Activated CD8-positive, alpha-beta T cell treated with anti-CD3 and anti-CD28 coated beads for 36 hours (primary cell): Measurements from ENCODE around the gene VGLL1. TPM values are rescaled to one million over a fixed set of nuclear protein-coding genes. Genes with fewer than 3 reads are reported as not detected.
A peak's percentile ranks its signal among the peaks of the same experiment; 100 is the strongest.

Experiments used
- ATAC-seq: fragments of 200-7000 bp; cut with Tn5 transposase; one replicate; pipeline ENCODE4 v1.10.0; 2021; ENCODE audit warnings: mild to moderate bottlenecking, moderate library complexity
- CTCF ChIA-PET: fragments of 350-600 bp; sonication (Branson Sonifier 250); formaldehyde crosslinking; loops from one replicate; lab custom pipeline; 2021; ENCODE audit warnings: antibody characterized with exemption; lab: Charles Lee
- POLR2A ChIA-PET: fragments of 350-600 bp; sonication (Branson Sonifier 250); formaldehyde crosslinking; loops from one replicate; lab custom pipeline; 2021; ENCODE audit warnings: antibody characterized with exemption; lab: Charles Lee
- DNase-seq: peaks from one replicate; pipeline ENCODE4 v3.0.0-alpha.2; 2020
- H3K27ac Mint-ChIP-seq: one replicate; pipeline ENCODE4 v1.8.0; 2021; ENCODE audit warnings: mild to moderate bottlenecking, mixed read lengths
- H3K27me3 Mint-ChIP-seq: one replicate; pipeline ENCODE4 v1.8.0; 2021; ENCODE audit warnings: mixed read lengths
- H3K36me3 Mint-ChIP-seq: one replicate; pipeline ENCODE4 v1.8.0; 2021; ENCODE audit warnings: low read depth, mixed read lengths
- H3K4me1 Mint-ChIP-seq: one replicate; pipeline ENCODE4 v1.8.0; 2021; ENCODE audit warnings: low read depth, mixed read lengths
- H3K4me3 Mint-ChIP-seq: one replicate; pipeline ENCODE4 v1.8.0; 2021; ENCODE audit warnings: mild to moderate bottlenecking, moderate library complexity, mixed read lengths
- H3K9me3 Mint-ChIP-seq: one replicate; pipeline ENCODE4 v1.8.0; 2021; ENCODE audit warnings: mixed read lengths
- intact Hi-C: fragments of 100-400 bp; cut with micrococcal nuclease; formaldehyde crosslinking; loops from one replicate; pipeline ENCODE4 v1.10.0; 2022
- total RNA-seq, 2 experiments: library from RNA; stranded (reverse); gene quantifications; one replicate each; pipeline ENCODE4 v1.2.3, GENCODE V29; 2021
- TF ChIP-seq, protein P1 (sequence below): fragments of 200-600 bp; IDR thresholded peaks from one replicate; pipeline ENCODE4 v1.8.0; 2022; ENCODE audit warnings: antibody characterized with exemption, mild to moderate bottlenecking

The VGLL1 gene
- total RNA-seq, 2 experiments from 2014 or later, result not detected

DNA sequence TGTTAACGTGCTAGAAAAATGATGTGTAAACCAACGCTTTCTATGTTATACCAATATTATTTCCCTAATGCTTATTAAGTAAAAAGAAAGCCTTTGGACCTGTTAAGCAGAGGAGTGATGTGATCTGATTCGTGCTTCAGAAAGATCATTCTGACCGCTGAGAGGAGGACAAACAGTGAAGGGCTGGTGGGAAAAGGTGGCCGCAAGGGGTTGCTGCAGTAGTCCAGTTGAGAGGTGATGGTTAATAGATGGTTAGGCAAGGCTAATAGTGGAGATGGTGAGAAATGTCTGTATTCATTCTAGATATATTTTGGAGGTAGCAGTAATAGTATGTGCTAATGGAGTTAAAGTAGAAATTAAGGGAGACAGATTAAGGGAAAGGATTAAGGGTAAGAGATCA lies 12.9 kb upstream of the VGLL1 start:
- H3K36me3 Mint-ChIP-seq, result no peaks in the 10 kb centered on the region
- no peaks in the 10 kb centered on the region for H3K9me3 Mint-ChIP-seq
- H3K27ac Mint-ChIP-seq, result no peak overlapping the region
- ATAC-seq (no peak), DNase-seq (no peak)
- TF ChIP-seq, protein P1, sequence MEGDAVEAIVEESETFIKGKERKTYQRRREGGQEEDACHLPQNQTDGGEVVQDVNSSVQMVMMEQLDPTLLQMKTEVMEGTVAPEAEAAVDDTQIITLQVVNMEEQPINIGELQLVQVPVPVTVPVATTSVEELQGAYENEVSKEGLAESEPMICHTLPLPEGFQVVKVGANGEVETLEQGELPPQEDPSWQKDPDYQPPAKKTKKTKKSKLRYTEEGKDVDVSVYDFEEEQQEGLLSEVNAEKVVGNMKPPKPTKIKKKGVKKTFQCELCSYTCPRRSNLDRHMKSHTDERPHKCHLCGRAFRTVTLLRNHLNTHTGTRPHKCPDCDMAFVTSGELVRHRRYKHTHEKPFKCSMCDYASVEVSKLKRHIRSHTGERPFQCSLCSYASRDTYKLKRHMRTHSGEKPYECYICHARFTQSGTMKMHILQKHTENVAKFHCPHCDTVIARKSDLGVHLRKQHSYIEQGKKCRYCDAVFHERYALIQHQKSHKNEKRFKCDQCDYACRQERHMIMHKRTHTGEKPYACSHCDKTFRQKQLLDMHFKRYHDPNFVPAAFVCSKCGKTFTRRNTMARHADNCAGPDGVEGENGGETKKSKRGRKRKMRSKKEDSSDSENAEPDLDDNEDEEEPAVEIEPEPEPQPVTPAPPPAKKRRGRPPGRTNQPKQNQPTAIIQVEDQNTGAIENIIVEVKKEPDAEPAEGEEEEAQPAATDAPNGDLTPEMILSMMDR, result no peak
- H3K4me1 Mint-ChIP-seq, result no peaks in the 10 kb centered on the region
- POLR2A ChIA-PET, result no interaction called here
- CTCF ChIA-PET, result no interaction called here
- intact Hi-C loops, result no loop called here
- H3K4me3 Mint-ChIP-seq, result no peak overlapping the region
- H3K27me3 Mint-ChIP-seq, result no peaks in the 10 kb centered on the region

DNA sequence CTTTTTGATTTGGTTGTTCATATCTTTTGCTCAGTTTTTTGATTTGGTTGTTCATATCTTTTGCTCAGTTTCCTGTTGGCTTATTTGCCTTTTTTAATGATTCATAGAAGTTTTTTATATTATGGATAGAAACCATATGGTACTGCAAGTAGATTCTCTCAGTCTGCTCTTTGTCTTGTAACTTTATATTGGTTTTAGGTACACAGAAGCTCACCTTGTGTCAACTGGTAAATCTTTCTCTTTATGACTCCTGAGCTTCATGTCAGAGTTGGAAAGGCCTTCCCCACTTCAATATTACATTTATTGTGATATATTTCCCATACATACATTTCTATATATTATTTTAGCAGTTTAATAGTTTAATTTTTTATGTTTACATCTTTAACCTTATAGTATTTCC lies 8.2 kb upstream of the VGLL1 start:
- no peak overlapping the region for H3K27ac Mint-ChIP-seq
- H3K4me3 Mint-ChIP-seq, result no peak overlapping the region
- ATAC-seq, result no peak
- no peaks in the 10 kb centered on the region for H3K4me1 Mint-ChIP-seq
- intact Hi-C loops, result no loop called here
- TF ChIP-seq, protein P1, result no peak
- no peaks in the 10 kb centered on the region for H3K27me3 Mint-ChIP-seq
- CTCF ChIA-PET, result no interaction called here
- no peaks in the 10 kb centered on the region for H3K9me3 Mint-ChIP-seq
- POLR2A ChIA-PET, result no interaction called here
- no peaks in the 10 kb centered on the region for H3K36me3 Mint-ChIP-seq
- DNase-seq, result no peak

DNA sequence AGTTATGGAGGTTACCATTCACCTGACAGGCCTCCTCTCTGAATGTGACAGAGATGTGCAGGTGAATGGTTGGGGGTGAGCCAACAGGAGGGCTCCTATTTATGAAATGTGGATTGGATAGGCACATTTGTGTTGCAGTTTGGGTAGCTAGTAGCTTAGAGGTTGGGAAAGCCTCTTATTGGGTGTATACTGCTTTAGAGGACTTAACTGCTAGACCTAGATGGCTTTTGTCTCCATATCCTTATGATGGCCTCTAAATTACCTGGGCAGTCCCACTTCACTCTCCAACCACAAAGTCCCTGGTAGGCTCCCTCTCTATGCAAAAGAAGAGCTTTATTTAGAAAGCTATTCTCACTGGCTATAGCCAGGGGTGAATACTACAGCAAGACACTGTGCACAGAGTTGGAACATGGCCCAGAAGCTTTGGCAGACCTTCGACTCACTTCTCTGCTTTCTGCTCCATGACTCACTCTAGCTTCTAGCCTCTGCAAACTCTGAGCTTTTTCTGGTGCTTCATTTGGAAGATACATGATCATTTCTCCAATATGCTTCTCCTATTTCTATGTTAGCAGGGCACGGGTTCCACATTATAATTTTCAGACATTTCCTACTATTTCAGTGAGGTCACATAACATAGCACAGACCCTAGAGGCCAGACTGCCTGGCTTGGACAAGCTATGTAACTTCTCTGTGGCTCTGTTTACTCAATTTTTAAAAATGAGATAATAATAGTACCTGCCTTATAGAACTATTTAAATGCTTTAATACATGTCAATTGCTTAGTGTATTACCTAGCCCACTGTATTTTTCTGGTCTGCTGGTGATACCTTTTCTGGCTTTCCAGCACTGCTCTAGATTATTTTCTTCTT lies 6.0 kb upstream of the VGLL1 start:
- no peak overlapping the region for H3K27ac Mint-ChIP-seq
- H3K36me3 Mint-ChIP-seq, result no peaks in the 10 kb centered on the region
- TF ChIP-seq, protein P1, result no peak
- POLR2A ChIA-PET, result no interaction called here
- CTCF ChIA-PET, result no interaction called here
- H3K4me1 Mint-ChIP-seq, result peaks cover 2% of the 10 kb centered on the region
- ATAC-seq, result peak; percentile 60
- H3K4me3 Mint-ChIP-seq, result no peak overlapping the region
- no peaks in the 10 kb centered on the region for H3K9me3 Mint-ChIP-seq
- intact Hi-C loops, result no loop called here
- peak; percentile 6 for DNase-seq
- no peaks in the 10 kb centered on the region for H3K27me3 Mint-ChIP-seq

DNA sequence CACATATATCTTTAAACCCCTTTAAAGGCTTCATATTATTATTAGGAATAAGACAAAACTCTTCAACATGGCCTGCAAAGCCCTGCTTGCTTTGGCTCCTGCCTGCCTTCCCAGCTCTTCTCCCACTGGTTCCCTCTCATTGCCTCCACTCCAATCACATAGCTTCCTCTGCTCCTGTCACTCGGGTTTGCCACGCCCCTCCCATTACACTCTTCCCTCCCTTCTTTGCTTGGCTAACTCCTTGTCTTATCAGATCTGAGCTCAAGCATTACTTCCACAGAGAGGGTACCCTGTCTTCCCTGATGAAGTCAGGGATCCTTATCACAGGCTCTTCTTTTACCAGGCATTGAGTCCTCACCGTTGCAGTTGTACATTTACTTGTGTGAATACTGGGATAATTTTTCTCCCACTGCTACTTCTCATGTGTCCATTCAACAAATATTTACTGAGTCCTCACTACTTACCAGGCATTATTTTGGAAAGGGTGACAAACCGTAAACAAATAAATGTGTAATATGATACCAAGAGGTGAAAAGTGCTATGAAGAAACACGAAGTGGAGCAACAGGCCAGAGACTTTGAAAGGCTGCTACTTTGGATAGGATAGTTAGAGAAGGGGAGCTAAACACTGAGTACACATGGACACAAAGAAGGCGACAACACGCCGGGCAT lies 3.2 kb upstream of the VGLL1 start:
- POLR2A ChIA-PET, result no interaction called here
- Mint-ChIP-seq H3K27ac (no peak overlapping the region), H3K4me3 (no peak overlapping the region), H3K27me3 (no peaks in the 10 kb centered on the region), H3K4me1 (peaks cover 2% of the 10 kb centered on the region), H3K9me3 (no peaks in the 10 kb centered on the region), H3K36me3 (no peaks in the 10 kb centered on the region)
- no peak for DNase-seq
- CTCF ChIA-PET, result no interaction called here
- no peak for ATAC-seq
- TF ChIP-seq, protein P1, result no peak
- intact Hi-C loops, result no loop called here

DNA sequence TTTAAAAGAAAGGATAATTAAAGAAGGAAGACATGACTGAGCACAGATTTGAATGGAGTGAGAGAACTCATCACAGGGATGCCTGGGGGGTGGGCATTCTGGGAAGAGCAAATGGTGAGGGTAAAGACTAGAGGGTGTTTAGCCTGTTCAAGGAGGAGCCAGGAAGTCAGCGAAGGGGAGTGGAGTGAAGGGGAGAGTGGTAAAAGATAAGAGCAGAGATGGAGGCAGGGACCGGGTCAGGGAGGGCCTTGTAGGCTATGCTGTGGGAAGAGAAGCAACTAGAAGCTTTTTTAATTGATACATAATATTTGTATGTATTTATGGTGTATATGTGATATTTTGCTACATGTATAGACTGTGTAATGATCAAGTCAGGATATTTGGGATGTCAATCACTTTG lies 2.2 kb upstream of the VGLL1 start:
- no peaks in the 10 kb centered on the region for H3K9me3 Mint-ChIP-seq
- DNase-seq, result no peak
- H3K4me1 Mint-ChIP-seq, result peaks cover 2% of the 10 kb centered on the region
- no peaks in the 10 kb centered on the region for H3K36me3 Mint-ChIP-seq
- TF ChIP-seq, protein P1, result no peak
- no peak for ATAC-seq
- no peak overlapping the region for H3K27ac Mint-ChIP-seq
- ChIA-PET CTCF (no interaction called here), POLR2A (no interaction called here)
- intact Hi-C loops, result no loop called here
- H3K4me3 Mint-ChIP-seq, result no peak overlapping the region
- no peaks in the 10 kb centered on the region for H3K27me3 Mint-ChIP-seq
